ENCODE measurements around the gene RPS27L.
"Not testable (repeated sequence)": the region's sequence is repeated elsewhere in the genome, so short reads cannot be mapped to it uniquely, and the experiment has no call there.

RPS27L gene

GRCh38 chr15:63107895-63108546 lies 49.3 kb downstream of the RPS27L start:
- H3K9me3 Mint-ChIP-seq: peaks cover 10% of the 10 kb centered on the region
- H3K4me3 Mint-ChIP-seq: no peak overlapping the region
- peaks cover 15% of the 10 kb centered on the region for H3K27me3 Mint-ChIP-seq (ENCODE audit: low read depth)
- H3K36me3 Mint-ChIP-seq (ENCODE audit: low read depth): no peaks in the 10 kb centered on the region
- no peaks in the 10 kb centered on the region for H3K4me1 Mint-ChIP-seq (ENCODE audit: low read depth)
- H3K27ac Mint-ChIP-seq: no peak overlapping the region

GRCh38 chr15:63105354-63105753 lies 51.9 kb downstream of the RPS27L start:
- not testable (repeated sequence) for H3K4me1 Mint-ChIP-seq (ENCODE audit: low read depth); H3K27ac Mint-ChIP-seq; H3K36me3 Mint-ChIP-seq (ENCODE audit: low read depth); H3K4me3 Mint-ChIP-seq
- Mint-ChIP-seq H3K9me3 (peaks cover 10% of the 10 kb centered on the region), H3K27me3 (ENCODE audit: low read depth) (peaks cover 15% of the 10 kb centered on the region)

DNA sequence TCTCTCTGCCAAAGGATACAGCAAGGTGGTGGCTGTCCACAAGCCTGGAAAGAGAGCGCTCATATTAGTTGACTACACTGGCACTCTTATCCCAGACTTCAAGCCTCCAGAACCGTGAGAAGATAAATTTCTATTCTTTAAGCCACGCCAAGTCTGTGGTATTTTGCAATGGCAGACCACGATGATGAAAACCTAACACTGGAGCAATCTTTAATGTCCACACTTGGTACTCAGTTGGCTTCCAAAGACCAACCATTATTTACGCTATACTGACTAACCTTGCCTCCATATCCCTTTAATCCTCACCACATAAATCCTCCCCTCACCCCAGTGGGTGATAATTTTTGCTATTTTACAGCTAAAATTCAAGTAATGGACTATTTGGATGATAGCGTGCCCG lies 52.5 kb downstream of the RPS27L start:
- H3K4me1 Mint-ChIP-seq (ENCODE audit: low read depth): no peaks in the 10 kb centered on the region

DNA sequence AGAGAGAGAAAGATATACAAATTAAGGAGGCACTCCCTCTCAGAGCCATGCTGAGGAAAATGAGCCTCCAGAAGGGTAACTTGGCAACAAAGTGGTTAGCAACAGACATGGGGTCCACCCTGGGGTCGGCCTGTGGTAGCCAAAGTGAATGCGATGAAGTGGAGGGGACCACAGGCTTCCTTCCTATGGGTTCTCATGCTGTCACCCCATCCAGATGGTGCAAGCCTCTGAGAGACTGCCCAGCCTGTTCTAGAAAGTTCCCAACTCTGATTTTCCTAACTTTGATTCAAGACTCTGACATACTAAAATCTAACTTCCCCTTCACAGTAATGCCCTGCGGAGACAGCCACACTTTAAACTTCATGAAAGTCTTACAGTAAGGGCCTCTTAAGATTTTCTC lies 53.9 kb downstream of the RPS27L start:
- Mint-ChIP-seq H3K9me3 (peaks cover 10% of the 10 kb centered on the region), H3K27me3 (ENCODE audit: low read depth) (no peaks in the 10 kb centered on the region), H3K4me3 (no peak overlapping the region), H3K27ac (no peak overlapping the region), H3K4me1 (ENCODE audit: low read depth) (no peaks in the 10 kb centered on the region), H3K36me3 (ENCODE audit: low read depth) (no peaks in the 10 kb centered on the region)

More for the DNA sequence above, 52.5 kb downstream of the RPS27L start:
- peaks cover 12% of the 10 kb centered on the region for H3K27me3 Mint-ChIP-seq (ENCODE audit: low read depth)
- H3K36me3 Mint-ChIP-seq (ENCODE audit: low read depth): no peaks in the 10 kb centered on the region
- no peak overlapping the region for H3K4me3 Mint-ChIP-seq
- H3K9me3 Mint-ChIP-seq: peaks cover 10% of the 10 kb centered on the region
- H3K27ac Mint-ChIP-seq: no peak overlapping the region

GRCh38 chr15:63099581-63099980 lies 57.7 kb downstream of the RPS27L start:
- H3K27me3 Mint-ChIP-seq (ENCODE audit: low read depth); H3K36me3 Mint-ChIP-seq (ENCODE audit: low read depth); H3K9me3 Mint-ChIP-seq; H3K27ac Mint-ChIP-seq; H3K4me1 Mint-ChIP-seq (ENCODE audit: low read depth); H3K4me3 Mint-ChIP-seq: not testable (repeated sequence)

DNA sequence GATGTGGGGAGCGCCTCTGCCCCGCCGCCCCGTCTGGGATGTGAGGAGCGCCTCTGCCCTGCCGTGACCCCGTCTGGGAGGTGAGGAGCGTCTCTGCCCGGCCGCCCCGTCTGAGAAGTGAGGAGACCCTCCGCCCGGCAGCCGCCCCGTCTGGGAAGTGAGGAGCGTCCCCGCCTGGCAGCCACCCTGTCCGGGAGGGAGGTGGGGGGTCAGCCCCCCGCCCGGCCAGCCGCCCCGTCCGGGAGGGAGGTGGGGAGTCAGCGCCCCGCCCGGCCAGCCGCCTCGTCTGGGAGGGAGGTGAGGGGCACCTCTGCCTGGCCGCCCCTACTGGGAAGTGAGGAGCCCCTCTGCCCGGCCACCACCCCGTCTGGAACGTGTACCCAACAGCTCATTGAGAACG lies 58.4 kb downstream of the RPS27L start:
- H3K27me3 Mint-ChIP-seq (ENCODE audit: low read depth); H3K9me3 Mint-ChIP-seq; H3K4me1 Mint-ChIP-seq (ENCODE audit: low read depth); H3K36me3 Mint-ChIP-seq (ENCODE audit: low read depth); H3K27ac Mint-ChIP-seq; H3K4me3 Mint-ChIP-seq: not testable (repeated sequence)
